AML-193 (cell line): ENCODE measurements around the gene MTLN.
"Not testable (repeated sequence)": the region's sequence is repeated elsewhere in the genome, so short reads cannot be mapped to it uniquely, and the experiment has no call there.

Source experiments
- DNase-seq, 2 experiments: peaks; one replicate each; lab custom pipeline; 2025; lab: John Stamatoyannopoulos, UW

The MTLN gene

DNA sequence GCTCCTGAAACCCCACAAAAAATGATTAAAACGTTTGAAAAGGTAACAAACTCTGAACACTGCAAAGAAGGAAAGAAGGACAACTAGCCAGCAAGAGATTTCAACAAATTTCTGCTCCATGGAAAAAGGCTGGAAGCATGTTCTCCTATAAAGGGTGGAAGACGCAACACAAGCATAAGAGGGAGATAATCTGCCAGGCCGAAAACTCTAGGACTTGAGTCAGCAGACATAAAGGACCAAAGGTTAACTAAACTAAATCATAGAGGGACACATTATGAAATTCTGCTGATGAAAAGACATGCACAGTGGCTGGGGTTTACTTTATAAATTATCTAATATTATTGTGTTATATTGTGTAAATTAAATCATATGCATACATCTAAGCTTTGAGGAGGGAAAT, 14.3 kb downstream of the MTLN start:
- no peak for DNase-seq

GRCh38 chr2:110197452-110197851, 14.9 kb downstream of the MTLN start:
- DNase-seq: no peak

- DNase-seq: not testable (repeated sequence)
Observed at GRCh38 chr2:110190169-110190568, 22.2 kb downstream of the MTLN start.

- no peak for DNase-seq
Observed at GRCh38 chr2:110182449-110182848, 29.9 kb downstream of the MTLN start.

DNA sequence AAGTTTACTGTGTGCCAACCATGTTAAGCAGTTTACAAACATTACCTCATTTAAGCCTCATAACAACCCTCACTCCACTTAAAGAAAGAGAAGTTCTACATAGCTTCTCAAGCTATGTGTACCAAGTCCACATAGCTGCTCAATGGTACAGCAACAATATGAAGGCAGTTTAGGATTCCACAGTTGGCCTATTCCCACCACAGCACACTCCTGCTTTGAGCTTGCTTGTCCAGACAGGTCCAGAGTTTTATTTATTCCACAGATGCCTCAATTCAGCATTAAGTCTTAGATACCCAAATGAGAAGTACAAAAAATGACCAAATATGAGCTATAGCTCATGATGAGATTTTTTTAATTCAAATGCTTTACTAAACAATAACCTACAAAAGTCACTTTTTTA, 32.3 kb downstream of the MTLN start:
- no peak for DNase-seq

DNA sequence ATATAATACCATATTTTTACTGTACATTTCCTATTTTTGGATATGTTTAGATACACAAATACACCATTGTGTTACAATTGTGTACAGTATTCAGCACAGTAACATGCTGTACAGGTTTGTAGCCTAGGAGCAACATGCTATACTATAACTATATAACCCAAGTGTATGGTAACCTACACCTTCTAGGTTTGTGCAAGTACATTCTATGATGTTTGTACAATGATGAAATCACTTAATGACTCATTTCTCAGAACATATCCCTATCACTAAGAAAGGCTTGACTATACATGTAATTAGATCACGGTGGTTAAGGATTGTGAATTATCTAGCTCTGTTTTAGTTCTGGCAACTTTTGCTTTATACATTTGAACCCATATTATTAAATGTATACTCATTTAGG, 38.8 kb downstream of the MTLN start:
- no peak for DNase-seq

- DNase-seq: no peak
Observed at GRCh38 chr2:110172506-110172905, 39.8 kb downstream of the MTLN start.

DNA sequence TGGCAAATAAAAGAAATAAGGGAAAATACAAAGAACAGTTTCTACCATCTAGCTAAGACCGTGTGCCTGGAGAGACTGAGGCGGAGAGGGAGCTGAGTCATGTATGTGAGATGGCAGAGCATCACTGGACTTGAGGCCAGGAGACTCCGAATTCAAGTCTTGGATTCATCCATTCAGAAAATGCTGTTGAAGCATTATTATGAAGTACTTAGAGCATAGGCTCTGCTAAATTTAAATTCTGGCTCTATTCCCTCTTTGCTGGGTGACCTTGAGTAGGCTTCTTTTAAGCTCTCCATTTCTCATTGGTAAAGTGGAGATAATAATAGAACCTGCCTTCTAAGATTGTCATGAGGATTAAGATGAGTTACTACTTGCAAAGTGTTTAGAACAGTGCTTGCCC, 42.2 kb downstream of the MTLN start:
- DNase-seq: no peak

GRCh38 chr2:110167326-110168000, 44.9 kb downstream of the MTLN start:
- DNase-seq: no peak

GRCh38 chr2:110166266-110166665, 46.1 kb downstream of the MTLN start:
- DNase-seq: no peak
